Mammary epithelial cell (primary cell): ENCODE results near the gene PIGP.

ENCODE experiments used
- EZH2 ChIP-seq: IDR thresholded peaks from 2 replicates; pipeline ENCODE4 v1.6.1; 2012; ENCODE audit warnings: low read length, inconsistent platforms, borderline replicate concordance
- TF ChIP-seq, protein P1 (sequence below), 2 donors: IDR thresholded peaks in 1 of 2; conservative IDR thresholded peaks in 1 of 2; 2 replicates each; pipeline ENCODE4 v1.5.1; 2011 to 2012; ENCODE audit warnings: inconsistent platforms in 2 of 2, low read length in 2 of 2, mild to moderate bottlenecking in 2 of 2, control low read depth in 1 of 2, low read depth in 1 of 2; ENCODE audit not compliant: insufficient read depth in 1 of 2; ENCODE audit errors: extremely low read depth in 1 of 2

GRCh38 chr21:37045149-37045548 is 27.7 kb downstream of the PIGP start:
- TF ChIP-seq, protein P1, sequence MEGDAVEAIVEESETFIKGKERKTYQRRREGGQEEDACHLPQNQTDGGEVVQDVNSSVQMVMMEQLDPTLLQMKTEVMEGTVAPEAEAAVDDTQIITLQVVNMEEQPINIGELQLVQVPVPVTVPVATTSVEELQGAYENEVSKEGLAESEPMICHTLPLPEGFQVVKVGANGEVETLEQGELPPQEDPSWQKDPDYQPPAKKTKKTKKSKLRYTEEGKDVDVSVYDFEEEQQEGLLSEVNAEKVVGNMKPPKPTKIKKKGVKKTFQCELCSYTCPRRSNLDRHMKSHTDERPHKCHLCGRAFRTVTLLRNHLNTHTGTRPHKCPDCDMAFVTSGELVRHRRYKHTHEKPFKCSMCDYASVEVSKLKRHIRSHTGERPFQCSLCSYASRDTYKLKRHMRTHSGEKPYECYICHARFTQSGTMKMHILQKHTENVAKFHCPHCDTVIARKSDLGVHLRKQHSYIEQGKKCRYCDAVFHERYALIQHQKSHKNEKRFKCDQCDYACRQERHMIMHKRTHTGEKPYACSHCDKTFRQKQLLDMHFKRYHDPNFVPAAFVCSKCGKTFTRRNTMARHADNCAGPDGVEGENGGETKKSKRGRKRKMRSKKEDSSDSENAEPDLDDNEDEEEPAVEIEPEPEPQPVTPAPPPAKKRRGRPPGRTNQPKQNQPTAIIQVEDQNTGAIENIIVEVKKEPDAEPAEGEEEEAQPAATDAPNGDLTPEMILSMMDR (conservative IDR thresholded peaks at IDR 0.05 in 1 of 2, IDR thresholded peaks at IDR 0.05 in 1 of 2; ENCODE audit: extremely low read depth in 1 of 2, insufficient read depth in 1 of 2, low read depth in 1 of 2, low read length in 2 of 2): no peak
- TF ChIP-seq EZH2: no peak
